GM18870 (cell line): ENCODE results near the gene MED29.

Source experiments
- ATAC-seq: cut with Tn5 transposase; IDR thresholded peaks from one replicate; pipeline ENCODE4 v1.9.1; 2021; ENCODE audit warnings: moderate library complexity; ENCODE audit not compliant: unreplicated experiment

Gene MED29

GRCh38 chr19:39426170-39426569 lies 35.0 kb downstream of the MED29 start:
- ATAC-seq: no peak

- ATAC-seq: no peak
Measured at GRCh38 chr19:39427707-39428106, 36.5 kb downstream of the MED29 start.

- ATAC-seq: no peak
Measured at GRCh38 chr19:39428283-39429112, 37.3 kb downstream of the MED29 start.

- no peak for ATAC-seq
Measured at GRCh38 chr19:39430675-39431593, 39.8 kb downstream of the MED29 start.

GRCh38 chr19:39432677-39433025 lies 41.5 kb downstream of the MED29 start:
- ATAC-seq: no peak

GRCh38 chr19:39433480-39434079 lies 42.4 kb downstream of the MED29 start:
- no peak for ATAC-seq

GRCh38 chr19:39434123-39435076 lies 43.2 kb downstream of the MED29 start:
- ATAC-seq: no peak

- peak; percentile 40 for ATAC-seq
Measured at GRCh38 chr19:39435499-39436349, 44.5 kb downstream of the MED29 start, which contains the start of gene RPS16. Gene RPS16 (minus strand): TSS chr19:39435949. CDS start chr19:39435895, 54 bp downstream.

GRCh38 chr19:39436350-39436716 lies 45.2 kb downstream of the MED29 start:
- no peak for ATAC-seq

- no peak for ATAC-seq
Measured at GRCh38 chr19:39438270-39438934, 47.2 kb downstream of the MED29 start.

GRCh38 chr19:39444598-39445195 lies 53.5 kb downstream of the MED29 start:
- no peak for ATAC-seq

- peak; percentile 73 for ATAC-seq
Measured at GRCh38 chr19:39445196-39446111, 54.3 kb downstream of the MED29 start, which contains the start of gene SUPT5H. Gene SUPT5H (plus strand): TSS chr19:39445582. CDS start chr19:39445891, 309 bp downstream.

GRCh38 chr19:39446365-39447084 lies 55.3 kb downstream of the MED29 start:
- ATAC-seq: no peak

GRCh38 chr19:39448271-39448670 lies 57.1 kb downstream of the MED29 start:
- ATAC-seq: no peak

- no peak for ATAC-seq
Measured at GRCh38 chr19:39449116-39449797, 58.1 kb downstream of the MED29 start.
